Activated T-helper 1 cell treated with Interleukin-2 at 50 U/mL for 16 hours (primary cell): ENCODE measurements around the gene UGT1A6.

Source experiments
- DNase-seq: peaks from one replicate; pipeline ENCODE4 v3.0.0-alpha.2; 2020; ENCODE audit warnings: low read depth

Gene UGT1A6

GRCh38 chr2:233819884-233820773 lies 127.4 kb downstream of the UGT1A6 start:
- DNase-seq, result no peak

- no peak for DNase-seq
Measured at GRCh38 chr2:233820774-233821105, 128.1 kb downstream of the UGT1A6 start.

- no peak for DNase-seq
Measured at GRCh38 chr2:233821196-233821595, 128.5 kb downstream of the UGT1A6 start.

GRCh38 chr2:233821709-233822100 lies 129.0 kb downstream of the UGT1A6 start:
- no peak for DNase-seq

GRCh38 chr2:233822101-233822771 lies 129.5 kb downstream of the UGT1A6 start:
- DNase-seq, result no peak
